T-helper 1 cell (primary cell): ENCODE data around the gene GALNTL6.
"Not testable (repeated sequence)": the region's sequence is repeated elsewhere in the genome, so short reads cannot be mapped to it uniquely, and the experiment has no call there.

ENCODE experiments used
- DNase-seq, 5 donors: peaks; one replicate each; pipeline ENCODE4 v3.0.0-alpha.2; 2012 to 2020

GALNTL6 gene

GRCh38 chr4:172683021-172683420, 869.8 kb downstream of the GALNTL6 start:
- no peak for DNase-seq

GRCh38 chr4:172686021-172686420, 872.8 kb downstream of the GALNTL6 start:
- no peak for DNase-seq

DNA sequence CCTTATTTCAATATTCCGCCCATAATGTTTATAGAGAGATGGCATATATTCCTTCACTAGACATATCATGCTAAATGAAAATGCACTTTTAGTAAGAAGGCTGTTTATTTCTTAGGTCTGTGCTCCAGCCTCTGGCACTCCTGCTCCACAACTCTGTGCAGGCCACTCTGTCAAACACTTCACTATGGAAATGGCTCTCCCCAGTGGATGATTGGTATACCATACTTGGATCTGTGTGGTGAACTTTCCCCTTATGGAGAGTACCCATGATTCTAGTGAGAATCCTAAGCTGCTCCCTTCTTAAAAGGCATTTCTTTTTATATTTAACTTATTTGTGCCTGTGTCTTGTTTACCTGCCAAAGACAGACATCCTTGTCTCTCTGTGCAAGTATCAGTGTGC, 875.3 kb downstream of the GALNTL6 start:
- no peak for DNase-seq

DNA sequence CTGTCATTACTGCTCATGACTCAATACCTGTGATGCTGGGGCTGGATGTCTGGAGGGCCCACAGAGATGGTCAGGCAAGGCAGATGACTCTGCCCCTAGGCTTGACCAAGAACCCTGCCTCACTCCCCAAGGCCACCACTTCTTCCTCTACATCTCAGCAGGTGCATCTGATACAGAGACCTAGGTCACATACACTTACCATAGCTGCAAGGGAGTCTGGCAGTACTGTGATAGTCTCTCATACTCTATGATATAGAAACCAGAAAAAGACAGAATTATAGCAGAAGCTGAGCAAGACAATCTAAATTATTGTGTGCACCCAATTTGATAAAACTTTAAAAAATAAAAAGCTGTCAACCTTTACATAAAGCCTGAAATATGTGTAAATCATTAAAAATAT, 878.3 kb downstream of the GALNTL6 start:
- no peak for DNase-seq

- no peak for DNase-seq
Measured at GRCh38 chr4:172692701-172693100, 879.5 kb downstream of the GALNTL6 start.

DNA sequence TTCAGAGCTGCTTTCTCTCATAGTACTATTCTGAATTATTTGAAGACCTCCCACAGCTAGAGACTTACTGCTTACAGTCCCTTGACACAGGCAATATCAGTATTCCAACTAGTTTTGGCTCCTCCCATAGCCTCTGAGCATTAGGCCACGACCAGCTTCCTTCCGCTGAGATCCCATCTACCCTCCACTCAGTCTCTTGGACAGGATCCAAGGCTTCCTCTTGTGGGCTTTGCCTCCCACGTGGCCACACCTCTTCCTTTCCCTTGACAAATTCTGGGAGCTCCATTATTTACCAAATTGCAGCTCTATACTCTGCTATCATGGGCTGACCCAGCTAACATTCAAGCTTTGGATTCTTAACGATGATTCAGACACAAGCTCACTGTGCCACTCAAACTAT, 885.1 kb downstream of the GALNTL6 start:
- no peak for DNase-seq

GRCh38 chr4:172705565-172705964, 892.4 kb downstream of the GALNTL6 start:
- no peak for DNase-seq

GRCh38 chr4:172706000-172706399, 892.8 kb downstream of the GALNTL6 start:
- DNase-seq = no peak

- no peak for DNase-seq
Measured at GRCh38 chr4:172707622-172708021, 894.4 kb downstream of the GALNTL6 start.

DNA sequence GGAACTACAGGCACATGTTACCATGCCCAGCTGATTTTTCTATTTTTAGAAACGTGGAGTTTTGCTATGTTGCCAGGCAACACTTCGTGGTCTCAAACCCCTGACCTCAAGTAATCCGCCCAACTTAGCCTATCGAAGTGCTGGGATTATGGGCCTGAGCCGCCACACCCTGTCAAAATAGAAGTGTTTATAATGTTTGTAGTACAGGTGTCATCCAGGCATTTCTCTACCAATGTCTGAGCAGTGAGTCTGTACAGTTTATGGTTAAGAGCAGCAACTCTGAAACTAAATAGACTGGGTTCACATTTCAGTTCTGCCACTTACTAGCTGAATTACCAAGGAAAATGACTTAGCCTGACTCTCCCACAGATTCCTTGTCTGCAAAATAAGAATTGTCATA, 895.0 kb downstream of the GALNTL6 start:
- DNase-seq = no peak

DNA sequence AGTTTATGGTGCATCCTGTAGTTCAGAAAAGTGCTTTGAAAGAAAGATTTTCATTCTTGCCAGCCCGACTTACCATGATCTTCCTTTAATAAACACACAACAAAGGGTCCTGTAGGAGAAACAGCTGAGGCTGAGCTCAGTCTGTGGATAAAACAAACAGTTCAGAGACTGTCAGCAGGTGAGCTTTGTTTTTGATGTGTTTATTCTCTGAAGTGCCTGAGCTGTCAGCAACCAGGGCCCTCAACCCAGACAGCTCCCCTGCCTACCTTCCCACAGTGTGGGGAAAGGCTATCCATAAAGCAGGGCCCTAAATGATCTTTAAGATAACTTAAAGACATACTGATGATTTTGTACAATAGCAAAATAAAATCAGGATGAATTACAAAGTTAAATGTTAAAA, 896.2 kb downstream of the GALNTL6 start:
- DNase-seq = no peak

DNA sequence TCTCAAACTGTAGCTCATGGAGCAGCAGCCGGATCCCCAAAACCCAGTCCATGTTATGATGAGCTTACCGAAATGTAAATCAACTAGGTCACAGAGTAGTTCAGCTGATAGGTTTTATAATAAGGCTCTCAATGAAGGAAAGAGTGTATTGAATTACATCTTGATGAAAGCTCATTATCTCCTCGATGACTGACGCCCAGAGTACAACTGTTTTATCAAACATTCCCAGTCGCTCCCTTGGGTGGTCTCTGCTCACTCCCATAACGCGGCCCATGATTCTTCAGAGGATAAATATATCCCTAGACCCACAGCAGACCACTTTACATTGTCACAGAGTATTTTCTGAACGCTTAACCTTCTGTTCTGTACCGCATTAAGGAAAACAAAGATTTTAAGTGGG, 903.1 kb downstream of the GALNTL6 start:
- DNase-seq = no peak

DNA sequence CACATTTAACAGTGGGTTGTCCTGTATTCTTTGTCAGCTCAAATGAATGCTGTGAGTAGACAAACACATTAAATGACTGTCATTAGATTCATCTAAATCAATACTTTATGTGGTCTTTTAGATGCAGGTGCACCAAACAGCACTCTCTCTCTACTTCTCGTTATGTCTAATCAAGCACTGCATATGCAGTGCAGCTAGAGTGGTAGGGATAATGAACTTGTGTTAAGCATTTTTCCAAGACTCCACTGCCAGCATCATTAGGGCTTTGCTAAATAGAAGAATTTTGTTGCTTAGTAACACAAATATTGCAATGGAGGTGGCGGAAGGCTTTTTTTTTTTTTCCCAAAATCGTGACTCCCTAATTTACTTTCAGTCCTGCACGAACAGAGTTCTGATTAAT, 908.5 kb downstream of the GALNTL6 start:
- no peak for DNase-seq

DNA sequence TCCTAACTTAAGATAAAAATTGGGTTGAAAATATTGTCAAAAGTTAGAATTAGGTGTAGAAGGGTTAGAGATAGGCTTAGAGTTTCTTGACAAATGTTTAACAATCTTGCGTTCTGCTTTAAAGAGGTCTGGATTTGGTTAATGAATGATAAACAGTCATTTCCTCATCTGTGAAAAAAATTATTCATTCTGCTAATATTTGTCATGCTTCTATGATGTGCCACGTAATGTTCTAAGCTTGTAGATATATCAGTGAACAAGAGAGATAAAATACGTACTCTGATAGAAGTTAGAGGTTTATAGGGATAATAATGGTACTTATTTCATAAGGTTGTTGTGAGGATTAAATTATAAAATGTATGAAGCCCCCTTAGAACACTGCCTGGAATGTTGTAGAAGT, 912.4 kb downstream of the GALNTL6 start:
- DNase-seq = no peak

- no peak for DNase-seq
Measured at GRCh38 chr4:172726001-172726423, 912.8 kb downstream of the GALNTL6 start.

GRCh38 chr4:172727631-172728030, 914.4 kb downstream of the GALNTL6 start:
- DNase-seq = no peak

GRCh38 chr4:172733645-172734044, 920.4 kb downstream of the GALNTL6 start:
- DNase-seq = not testable (repeated sequence)

DNA sequence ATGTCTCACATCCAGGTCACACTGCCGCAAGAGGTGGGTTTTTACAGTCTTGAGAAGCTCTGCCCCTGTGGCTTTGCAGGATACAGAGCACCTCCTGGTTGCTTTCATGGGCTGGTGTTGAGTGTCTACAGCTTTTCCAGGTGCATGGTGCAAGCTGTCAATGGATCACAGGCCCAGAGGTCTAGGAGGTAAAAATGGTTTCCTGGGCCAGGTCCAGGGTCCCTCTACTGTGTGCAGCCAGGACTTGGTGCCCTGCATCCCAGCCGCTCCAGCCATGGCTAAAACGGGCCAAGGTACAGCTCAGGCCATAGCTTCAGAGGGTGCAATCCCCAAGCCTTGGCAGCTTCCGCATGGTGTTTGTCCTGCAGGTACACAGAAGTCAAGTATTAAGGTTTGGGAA, 921.4 kb downstream of the GALNTL6 start:
- no peak for DNase-seq

- no peak for DNase-seq
Measured at GRCh38 chr4:172736046-172736445, 922.8 kb downstream of the GALNTL6 start.

DNA sequence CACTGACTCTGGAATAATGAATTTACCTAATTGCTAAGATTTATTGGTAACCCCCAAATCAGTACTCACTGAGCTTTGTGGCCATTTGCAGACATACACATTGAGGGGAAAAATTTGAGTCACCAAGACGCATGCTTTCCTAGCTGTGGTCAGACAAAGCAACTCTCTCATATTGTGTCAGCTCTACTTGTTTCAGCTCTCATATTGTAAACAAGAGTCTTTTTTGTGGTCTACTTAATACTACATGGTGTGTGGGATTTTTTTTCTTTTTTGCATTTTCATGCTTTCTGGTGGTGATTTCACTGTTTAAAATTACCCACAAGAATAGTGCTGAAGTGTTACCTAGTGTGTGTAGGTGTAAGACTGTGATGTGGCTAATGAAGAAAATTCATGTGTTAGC, 927.2 kb downstream of the GALNTL6 start:
- no peak for DNase-seq

DNA sequence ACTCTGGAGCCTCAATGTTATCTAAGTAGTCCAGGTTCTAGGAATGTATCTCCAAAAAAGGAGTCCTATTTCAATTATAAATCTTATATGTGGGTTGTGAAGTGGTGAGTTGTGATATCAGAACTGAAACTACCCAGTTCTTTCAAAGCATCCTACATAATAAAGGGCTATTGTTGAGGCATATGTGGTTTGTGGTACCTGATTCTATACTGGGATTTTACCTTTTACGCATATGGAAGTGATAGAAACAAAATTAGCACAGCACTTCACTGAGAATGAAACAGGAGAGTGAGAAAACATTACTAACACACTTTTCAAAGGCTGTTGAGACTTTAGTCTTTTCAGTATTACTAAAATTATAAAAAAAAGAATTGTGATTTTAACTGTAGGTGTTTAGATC, 937.7 kb downstream of the GALNTL6 start:
- DNase-seq = no peak

GRCh38 chr4:172751550-172751949, 938.3 kb downstream of the GALNTL6 start:
- no peak for DNase-seq

- no peak for DNase-seq
Measured at GRCh38 chr4:172758586-172759340, 945.6 kb downstream of the GALNTL6 start.

GRCh38 chr4:172760512-172760911, 947.3 kb downstream of the GALNTL6 start:
- no peak for DNase-seq

DNA sequence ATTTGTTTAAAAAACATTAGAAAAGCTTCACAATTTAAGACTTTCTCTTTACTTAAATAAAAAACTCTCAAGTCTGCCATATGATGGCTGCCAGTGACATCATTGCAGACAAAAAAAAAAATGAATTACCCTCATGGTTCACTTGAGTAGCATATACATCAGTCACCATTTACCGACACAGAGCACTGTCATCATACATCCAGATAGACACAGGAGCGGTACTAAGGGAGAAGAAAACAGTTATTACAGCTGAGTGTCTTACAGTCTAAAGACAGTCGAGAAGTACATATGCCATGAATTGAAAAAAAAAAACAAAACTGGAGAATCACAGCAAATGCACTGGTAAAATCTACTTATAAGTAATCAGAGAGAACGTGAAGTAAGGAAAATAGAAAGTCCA, 949.7 kb downstream of the GALNTL6 start:
- DNase-seq = no peak
